NCI-H446 (cell line): Measurements from ENCODE around the gene KCTD10.
"Not testable (repeated sequence)": the region's sequence is repeated elsewhere in the genome, so short reads cannot be mapped to it uniquely, and the experiment has no call there.

Experiments used
- DNase-seq, 2 experiments: peaks; one replicate each; lab custom pipeline; 2025; lab: John Stamatoyannopoulos, UW

Gene KCTD10

DNA sequence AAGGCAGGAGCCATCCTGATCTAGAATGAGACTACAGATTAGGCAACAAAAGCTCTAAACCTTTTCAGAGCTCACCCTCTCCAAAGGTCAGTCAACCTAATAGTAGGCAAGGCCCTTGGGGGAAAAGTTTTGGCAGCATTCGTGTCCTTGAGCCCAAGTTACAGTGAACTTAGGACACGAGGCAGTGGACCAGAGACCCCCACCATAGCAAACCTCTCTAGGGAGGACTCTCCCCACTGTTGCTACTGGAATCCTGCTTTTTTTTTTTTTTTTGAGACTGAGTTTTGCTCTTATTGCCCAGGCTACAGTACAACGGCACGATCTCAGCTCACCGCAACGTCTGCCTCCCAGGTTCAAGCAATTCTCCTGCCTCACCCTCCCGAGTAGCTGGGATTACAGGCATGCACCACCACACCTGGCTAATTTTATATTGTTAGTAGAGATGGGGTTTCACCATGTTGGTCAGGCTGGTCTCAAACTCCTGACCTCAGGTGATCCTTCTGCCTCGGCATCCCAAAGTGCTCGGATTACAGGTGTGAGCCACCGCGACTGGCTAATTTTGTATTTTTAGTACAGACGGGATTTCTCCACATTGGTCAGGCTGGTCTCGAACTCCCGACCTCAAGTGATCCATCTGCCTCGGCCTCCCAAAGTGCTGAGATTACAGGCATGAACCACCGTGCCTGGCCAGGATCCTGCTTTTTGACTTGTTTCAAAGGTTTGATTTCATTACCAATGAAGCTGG lies 3.4 kb downstream of the KCTD10 start:
- not testable (repeated sequence) for DNase-seq

DNA sequence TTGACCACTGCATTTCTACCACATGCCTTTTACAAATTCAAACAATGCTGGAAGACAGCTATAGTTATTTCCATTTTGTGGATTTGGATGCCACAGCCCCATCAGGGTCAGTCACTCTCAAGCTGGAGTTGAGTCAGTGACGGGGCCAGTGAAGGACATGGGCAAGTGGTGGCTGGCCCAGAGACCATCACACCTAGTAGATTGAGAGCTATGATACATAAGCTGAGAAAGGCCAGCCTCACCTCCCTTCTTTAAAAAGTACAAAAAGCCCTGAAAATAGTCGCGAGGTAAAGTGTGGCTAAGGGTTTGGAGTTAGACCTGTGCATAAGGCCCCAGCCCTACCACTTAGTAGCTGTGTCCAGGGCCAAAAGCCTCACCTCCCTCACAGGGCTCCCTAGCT lies 4.1 kb downstream of the KCTD10 start:
- DNase-seq = no peak

DNA sequence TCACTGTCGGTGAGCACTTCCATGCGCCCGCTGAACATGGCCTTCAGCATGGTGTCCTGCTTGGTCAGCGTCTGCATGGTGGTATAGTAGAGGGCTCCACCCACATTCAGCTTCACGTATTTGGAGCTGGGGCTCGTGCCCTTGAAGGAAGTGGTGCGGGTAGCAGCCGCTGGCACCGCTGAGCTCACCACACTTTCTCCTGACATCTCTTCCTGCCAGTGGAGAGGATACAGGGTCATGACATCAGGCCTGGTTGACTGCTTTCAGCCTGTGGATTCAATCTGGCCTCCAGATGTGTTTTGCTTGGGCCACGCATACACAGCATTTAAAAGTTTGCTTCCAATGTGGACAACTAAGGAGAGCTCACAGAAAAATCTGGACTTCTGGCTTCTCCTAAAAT lies 7.6 kb downstream of the KCTD10 start:
- no peak for DNase-seq

DNA sequence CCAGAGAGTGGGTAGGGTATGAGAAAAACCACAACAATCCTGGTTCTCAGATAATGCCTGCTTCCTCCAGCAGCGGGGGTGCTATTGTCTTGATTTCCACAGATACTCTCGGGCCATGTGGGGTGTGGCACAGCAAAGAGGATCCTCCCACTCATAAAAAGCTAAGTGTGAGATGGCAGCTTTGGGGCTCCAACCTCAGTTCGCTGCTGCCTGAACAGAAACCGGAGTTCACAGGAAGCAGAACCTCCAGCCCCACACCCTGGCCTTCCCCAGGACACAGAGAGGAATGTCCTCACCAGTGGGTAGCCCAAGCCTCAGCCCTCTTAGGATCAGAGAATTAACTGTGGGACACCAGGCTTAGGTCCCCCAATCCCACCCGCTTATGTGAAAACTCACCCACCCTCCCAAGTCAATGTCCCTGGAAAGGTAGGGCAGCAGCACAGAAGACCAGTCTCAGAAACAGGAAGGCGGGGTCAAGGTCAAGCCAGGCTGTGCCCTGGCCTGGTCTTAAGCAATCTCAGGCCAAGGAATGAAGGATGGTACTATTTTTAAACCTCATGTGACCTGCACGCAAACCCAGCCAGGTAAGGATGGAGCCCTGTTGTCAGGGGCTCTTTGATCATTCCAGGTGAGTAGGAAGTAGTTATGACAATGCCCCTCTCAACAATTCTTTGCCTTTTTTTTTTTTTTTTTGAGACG lies 9.0 kb downstream of the KCTD10 start:
- no peak for DNase-seq

DNA sequence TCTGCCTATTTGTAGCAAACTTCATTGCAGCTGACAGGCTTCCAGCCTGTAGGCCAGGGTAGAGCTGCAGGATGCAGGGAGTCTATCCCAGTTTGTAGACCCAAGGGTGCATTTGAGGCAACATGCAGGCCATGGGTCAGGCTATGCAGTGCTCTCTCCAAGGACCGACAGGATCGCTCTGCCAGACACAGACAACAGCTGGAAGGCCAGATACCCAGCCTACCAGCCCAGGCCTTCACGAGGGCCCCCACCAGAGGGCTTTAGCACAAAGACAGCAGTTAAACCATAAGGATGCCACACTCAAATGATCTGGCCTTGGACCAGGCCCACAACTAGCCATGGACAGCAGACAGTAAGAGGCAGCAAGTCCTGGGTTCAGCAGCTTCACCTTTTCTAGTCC lies 10.3 kb downstream of the KCTD10 start:
- DNase-seq = no peak

DNA sequence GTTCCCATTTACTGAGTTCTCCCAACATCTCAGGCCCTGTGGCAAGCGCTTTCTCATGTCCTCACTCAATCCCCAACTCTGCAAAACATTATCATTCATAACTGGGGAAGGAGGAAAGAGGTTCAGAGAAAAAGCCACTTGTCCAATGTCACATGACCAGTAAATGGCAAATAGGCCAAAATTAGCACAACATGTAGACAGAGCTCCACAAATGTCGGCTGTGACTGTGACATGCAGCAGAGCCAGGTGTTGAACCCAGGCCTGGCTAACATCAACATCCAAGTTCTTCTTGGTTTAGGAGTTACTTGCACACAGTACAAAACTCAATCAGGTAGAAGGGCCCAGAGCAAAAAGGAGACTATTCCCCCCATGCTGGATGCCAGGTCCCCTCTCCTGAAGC lies 10.8 kb downstream of the KCTD10 start:
- no peak for DNase-seq

DNA sequence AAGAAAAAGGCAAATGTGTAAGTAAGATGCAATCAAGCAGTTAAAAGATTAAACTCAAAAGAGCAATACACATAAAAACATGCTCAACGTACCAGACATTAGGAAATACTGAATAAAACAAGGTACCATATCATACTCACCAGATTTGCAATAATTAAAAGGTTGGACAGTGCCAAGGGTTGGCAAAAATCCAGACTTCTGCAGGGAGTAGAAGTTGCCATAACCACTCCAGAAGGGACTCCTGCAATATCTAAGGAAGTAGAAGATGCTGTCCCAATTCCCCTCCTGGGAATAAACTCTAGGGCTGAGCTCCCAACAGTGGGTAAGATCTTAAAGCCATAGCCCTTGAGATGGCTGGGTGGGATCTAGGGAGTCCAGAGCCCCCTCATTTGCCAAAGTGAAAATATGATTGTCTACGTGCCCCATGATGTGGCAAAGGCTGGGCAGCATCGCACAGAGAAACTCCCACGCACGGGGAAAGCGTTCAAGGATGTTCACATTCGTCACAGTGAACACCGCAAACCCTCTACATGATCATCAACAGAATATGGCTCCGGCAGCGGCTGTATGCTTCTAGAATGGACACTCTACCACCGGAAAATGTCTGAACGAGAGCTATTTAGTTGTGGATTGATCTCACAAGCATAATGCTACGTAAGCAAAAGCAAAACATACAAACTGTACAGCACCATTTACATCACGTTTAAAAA lies 12.3 kb downstream of the KCTD10 start:
- peak; percentile 2 to 33 for DNase-seq

DNA sequence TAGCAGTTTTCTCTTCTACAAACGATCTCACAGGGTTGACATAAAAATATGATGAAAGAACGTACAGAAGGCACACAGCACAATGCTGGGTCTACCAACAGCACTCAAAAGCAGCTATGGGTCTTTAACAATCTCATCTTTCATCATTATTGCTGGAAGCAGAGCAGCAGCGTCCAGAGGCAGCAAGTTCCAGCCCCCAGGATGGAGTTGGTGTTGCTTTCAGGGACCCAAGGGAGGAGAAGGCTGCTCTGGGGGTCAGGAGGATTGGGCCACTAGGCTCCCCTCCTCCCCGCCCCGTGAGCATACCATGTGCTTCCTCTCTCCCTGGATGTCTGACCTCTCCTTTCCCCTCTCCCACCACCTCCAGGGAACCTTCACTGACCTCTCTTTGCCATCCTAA lies 13.3 kb downstream of the KCTD10 start:
- DNase-seq = no peak

DNA sequence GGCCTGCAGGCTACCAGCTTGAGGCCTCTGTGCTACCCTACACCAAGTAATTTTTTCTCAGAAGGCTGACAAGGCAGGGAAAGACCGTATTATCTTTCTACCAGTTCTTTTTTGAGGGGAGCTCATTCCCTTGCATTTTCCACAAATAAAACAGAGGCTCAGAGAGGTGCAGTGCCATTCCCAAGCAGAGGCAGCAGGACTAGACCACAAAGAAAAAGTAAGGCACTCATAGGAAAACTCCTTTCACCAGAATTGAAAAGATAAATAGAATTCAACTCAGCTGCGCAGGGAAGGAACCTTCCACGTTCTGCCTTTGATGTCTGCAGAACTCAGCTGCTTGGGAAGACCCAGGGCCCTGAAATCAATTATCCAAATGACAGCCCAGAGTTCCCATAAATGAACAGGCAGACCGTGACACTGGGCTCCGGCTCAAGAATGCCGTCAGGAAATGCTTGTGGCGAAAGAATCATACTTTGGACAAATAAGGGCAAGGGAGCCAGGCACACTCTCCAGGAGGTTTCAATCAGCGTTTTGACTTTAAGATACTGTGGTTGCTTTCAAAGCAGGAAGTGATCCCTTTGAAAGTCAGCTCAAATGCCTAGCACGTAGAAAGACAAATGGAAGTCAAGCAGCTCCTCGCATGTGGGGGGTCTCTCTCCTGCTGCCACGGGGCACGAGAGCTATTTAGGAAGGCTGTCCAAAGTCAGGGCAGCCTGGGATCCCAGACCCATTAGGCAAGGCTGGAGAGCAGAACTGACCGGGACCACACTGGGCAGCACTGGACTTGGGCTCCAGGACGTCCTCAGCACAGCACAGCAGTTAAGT lies 14.0 kb downstream of the KCTD10 start:
- DNase-seq = peak in 1 of 2 experiments; percentile 17

DNA sequence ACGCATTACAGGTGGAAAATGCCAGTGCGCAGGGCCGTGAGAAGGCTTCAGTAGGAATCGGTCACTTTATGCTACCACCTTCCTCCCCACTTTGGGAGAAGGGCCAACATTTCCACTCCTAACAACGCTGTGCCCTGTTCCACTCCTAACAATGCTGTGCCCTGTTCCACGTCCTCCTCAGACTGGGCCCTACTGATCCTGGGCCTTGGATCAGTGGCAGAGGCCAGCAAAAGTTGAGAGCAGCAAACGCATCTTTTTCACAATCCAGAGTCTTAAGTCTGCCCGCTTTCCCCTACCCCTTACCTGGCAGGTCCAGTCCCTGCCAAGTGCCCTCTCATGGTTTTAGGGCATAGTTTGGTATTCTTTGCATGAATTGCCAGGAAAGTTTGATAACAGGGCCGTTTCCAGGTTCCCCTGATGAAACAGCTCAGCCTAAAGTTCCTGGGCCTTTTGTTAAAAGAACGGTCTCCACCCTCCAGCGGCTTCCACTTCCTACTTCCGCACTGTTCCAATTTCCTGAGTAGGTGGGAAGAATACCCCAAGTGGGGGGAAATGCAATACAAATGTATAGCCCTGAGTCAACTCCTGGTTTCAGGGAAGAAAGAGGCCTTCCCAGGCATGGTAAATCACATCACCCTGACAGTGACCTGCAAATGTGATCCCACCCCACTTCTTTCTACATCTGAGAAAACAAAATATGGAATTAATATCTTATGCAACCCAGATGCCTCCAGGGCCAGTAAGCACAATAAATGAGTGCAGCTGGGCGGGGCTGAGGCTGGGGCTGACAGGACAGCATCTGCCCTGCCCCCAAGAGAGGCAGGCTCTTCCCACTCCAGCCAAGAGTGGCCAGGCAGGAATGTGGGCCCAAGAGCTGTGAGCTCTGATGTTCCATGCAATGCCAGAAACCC lies 15.0 kb downstream of the KCTD10 start:
- DNase-seq = no peak

DNA sequence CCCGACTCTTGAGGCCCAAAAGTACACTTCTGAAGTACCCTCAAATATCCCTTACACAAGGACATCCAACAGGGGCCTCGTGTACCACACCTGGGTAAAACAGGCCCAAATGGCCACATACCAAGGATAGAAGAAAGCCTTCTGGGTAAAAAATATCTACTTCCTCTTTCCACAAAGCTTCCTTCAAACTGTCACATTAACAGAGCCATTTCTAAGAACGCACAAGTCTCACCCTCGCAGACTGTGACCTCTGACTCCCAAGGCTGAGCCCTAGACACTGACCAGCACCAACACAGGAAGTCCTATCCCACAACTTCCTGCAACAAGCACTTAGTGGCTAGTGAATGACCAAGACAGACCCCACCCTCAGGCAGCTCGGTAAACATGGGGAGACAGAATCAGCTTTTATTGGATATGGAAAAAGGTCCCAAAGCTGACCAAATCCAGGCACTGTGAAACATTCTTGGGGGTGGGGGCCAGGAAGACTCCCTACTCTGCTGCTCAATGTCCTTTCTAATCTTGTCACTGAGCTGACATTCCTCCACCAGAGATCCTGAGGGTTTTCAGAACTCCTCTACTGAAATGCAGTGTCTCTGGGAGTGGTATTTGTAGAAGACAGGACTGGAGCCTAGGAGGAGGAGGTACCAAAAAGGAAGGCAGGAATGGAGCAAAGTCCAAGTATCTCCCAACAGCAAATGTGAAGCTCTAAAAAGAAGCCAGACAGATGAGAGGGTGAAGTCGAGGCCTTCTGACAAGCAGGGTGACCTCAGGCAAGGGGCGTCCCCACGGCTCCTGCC lies 15.9 kb downstream of the KCTD10 start:
- DNase-seq = no peak

DNA sequence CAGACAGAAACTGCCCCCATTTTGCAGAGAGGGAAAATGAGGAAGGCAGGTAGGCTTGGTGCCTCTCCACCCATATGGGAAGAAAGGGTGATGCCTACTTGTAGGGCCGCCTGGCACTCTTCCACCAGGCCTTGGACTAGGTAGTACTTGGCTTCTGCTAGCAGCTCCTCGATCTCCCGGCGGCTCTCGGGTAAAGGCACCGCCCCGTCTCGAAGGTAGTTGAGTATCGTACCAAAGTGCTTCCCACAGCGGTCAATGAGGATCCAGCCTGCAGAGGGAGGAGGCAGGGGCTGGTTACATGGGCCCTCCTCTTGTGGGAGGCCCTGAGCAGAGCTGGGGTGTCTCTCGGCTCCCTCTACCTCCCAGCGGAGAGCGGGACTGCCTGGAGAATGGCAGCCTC lies 16.6 kb downstream of the KCTD10 start:
- no peak for DNase-seq

DNA sequence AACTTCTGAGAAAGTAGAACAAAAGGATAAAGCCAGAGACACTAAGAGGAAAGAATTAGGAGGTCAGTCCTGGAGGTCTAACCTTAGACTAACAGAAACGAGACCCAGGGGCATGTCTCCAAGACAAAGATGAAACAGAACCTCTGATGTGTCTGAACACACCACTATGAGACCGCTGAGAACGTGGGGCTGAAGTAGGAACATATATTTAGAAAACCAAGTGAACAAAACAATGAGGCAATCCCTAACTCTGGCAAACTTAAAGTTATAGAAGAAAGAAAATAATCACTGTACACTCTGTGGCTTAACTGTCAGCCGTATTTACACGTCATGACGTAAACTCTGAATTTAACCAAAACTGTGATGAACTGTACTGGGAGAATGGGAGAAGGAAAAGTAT lies 17.9 kb downstream of the KCTD10 start:
- no peak for DNase-seq

DNA sequence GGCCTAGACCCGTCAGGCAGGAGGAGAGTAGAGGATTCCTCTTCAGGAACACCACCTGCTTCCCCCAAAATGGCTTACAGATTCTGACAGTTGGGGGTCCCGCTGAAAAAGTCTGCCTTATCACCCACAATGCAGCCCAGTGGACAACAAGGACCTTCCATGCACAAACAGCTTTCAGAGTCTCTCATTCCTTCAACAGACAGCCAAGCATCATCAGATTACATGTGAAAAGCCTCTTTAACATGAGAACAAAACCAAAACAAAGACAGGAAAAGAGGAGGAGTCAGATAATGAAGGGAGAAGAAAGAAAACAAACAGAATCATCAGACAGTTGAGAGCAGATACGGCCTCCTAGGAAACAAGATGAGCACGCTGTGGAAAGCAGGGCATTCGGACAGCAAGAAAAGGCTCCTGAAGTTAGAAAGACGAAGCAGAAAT lies 18.3 kb downstream of the KCTD10 start:
- no peak for DNase-seq

DNA sequence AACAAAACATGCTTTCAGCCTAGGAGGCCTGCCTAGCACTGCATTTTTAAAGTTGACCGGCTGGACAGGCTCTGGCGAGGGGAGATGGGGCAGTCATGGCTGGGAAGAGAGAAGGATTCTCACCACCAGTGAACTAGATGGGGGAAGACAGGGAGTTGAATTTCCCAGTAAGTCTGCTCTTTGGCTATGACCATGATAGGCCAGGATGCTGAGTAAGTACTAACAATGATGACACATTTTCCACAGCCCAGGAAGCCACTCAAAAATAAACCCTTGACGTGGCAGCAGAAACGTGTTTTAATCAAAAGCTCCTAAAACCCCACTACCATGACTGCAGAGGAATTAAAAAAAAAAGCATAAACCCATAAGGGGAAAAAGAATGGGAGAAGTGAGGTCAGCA lies 19.0 kb downstream of the KCTD10 start:
- DNase-seq = no peak

DNA sequence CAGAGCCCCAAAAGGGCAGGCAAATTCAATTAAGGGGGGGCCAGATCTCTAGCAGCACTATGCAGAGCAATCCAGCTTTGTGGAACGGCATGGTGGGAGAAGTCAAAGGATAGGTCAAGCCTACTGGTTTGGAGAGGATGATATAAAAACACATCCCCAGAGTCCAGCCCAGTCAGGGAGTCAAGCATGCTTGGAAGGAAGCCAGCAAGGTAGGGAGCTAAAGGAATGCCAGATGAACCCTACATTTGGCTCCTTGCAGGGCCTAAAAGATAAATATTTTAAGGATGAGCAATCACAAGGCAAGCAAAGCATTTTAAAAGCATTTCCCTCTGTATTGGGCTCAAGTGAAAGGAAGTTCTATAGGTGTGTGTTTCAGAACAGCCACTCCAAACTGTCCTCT lies 21.4 kb downstream of the KCTD10 start:
- DNase-seq = no peak

DNA sequence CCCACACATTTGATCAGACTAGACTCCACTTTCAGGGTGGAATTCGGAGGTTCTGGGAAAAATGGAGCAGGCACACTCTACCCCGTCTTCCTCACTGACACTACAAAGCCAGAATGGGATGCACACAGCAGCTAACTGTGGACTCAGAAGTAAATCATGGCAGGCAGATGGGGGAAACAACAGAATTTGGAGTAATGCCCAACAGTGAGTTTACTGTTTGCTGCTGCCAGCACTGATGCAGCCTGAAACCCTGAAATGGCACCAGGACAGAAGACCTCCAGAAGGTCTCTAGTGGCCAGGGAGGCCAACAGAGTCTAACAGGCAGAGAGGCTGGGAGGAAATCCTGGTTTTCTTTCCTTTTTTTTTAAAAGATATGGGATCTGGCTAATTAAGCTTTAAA lies 24.6 kb downstream of the KCTD10 start:
- DNase-seq = peak; percentile 20 to 84

DNA sequence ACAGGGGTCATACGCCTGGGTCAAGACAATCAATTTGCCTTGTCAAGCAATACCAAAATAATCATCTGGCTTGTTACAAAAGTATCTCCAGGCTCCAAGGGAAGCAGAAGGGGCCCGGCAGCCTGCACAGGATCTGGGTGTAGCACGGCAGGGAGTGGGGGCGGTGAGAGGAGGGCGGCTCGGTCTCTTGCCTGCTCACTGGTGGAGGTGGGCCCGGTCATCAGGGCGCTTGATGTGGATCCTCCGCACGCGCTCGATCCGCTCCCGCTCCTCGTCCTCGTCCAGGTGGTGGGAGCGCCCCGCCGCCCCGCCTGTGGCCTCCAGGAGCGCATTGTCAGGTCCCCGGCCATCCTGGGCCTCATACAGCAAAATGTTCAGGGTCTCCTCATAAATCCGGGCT lies 25.7 kb downstream of the KCTD10 start:
- no peak for DNase-seq

DNA sequence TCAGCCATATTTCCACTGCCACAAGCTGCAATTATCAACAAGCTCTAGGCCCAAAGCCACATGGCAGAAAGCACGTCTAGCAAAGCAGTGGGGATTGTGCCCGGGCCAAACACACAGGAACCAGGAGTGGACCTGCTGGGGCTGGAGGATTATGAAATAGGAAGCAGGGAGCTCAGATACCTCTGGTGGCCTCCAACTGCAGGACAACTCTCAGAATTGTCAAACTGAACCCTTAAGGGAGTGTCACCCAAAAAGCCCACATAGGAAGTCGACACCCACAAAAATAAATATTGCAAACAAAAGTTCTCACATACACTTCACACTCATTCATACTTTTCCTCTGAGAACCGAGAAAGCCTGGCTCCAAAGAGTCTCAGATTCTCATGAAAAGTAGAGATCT lies 26.1 kb downstream of the KCTD10 start:
- DNase-seq = no peak

DNA sequence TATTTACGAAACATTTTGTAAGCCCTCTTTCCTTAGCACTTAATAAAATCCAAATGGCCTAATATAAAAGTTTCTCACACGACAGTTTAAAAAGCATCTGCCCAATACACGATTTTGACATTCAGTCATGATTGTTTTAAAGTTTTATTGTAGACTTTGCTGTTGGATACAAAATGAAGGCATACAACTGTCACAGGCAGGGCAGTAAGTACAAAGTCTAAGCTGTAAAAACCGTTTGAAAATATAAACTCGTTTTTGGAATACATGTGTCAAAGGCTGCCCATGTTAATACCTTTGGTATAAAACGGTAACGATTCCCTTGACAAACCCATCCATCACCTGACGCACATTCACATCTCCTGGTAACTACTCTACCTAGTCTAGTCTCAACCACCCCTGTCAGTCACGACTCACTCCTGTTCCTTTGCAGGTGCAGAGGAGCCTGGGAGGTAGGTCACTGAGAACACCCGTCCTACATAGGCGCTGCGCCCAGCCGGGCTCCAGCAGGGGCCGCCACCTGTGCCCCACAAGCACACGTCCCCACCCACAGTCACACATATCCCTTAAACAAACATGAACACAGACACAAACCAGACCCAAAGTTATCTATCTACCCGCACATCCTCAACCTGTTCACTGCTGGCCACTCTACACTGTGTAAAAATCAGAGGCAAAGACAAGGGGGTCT lies 27.1 kb downstream of the KCTD10 start:
- DNase-seq = no peak
